H1 (cell line): ENCODE data around the gene HNF1A. TPM values are rescaled to one million over a fixed set of nuclear protein-coding genes. Genes with fewer than 3 reads are reported as not detected.

Source experiments
- CTCF ChIA-PET: fragments of 300-600 bp; sonication (Branson Sonifier 250); formaldehyde crosslinking; loops from one replicate; lab custom pipeline; 2021; ENCODE audit not compliant: partially characterized antibody; lab: Charles Lee
- POLR2A ChIA-PET: fragments of 300-600 bp; sonication (Branson Sonifier 250); formaldehyde crosslinking; loops from one replicate; lab custom pipeline; 2021; ENCODE audit warnings: inconsistent platforms; ENCODE audit not compliant: partially characterized antibody; lab: Charles Lee
- DNase-seq, 2 experiments: peaks; one replicate each; pipeline versions ENCODE4 v3.0.0 to v3.0.0-alpha.2; 2010 to 2022; ENCODE audit warnings: low spot score in 2 of 2, low read depth in 1 of 2, mixed read lengths in 1 of 2
- FAIRE-seq: peaks from 2 replicates; lab custom pipeline; 2011; peaks lifted over from hg19 to GRCh38; lab: Jason Lieb, UNC
- H2AFZ ChIP-seq: 2 replicates; pipeline ENCODE4 v1.8.1; 2012; ENCODE audit warnings: low read length, inconsistent platforms
- H2AK5ac ChIP-seq: 2 replicates; pipeline ENCODE4 v1.6.1; 2013; ENCODE audit warnings: low read depth, low read length
- H2BK120ac ChIP-seq: replicated peaks from 2 replicates; pipeline ENCODE3; 2013; ENCODE audit warnings: low read depth, low read length, inconsistent platforms
- H2BK12ac ChIP-seq: 2 replicates; pipeline ENCODE4 v1.6.1; 2013; ENCODE audit warnings: low read depth, low read length
- H2BK15ac ChIP-seq: 2 replicates; pipeline ENCODE4 v1.6.1; 2013; ENCODE audit warnings: low read length
- H2BK20ac ChIP-seq: 2 replicates; pipeline ENCODE4 v1.6.1; 2013; ENCODE audit warnings: low read length
- H2BK5ac ChIP-seq: 2 replicates; pipeline ENCODE4 v1.6.1; 2013; ENCODE audit warnings: low read depth, low read length
- H3K14ac ChIP-seq: 2 replicates; pipeline ENCODE4 v1.6.1; 2013; ENCODE audit warnings: inconsistent platforms; ENCODE audit not compliant: insufficient read length
- H3K18ac ChIP-seq: 2 replicates; pipeline ENCODE4 v1.6.1; 2013; ENCODE audit warnings: low read length; ENCODE audit errors: extremely low read depth
- H3K23ac ChIP-seq: 2 replicates; pipeline ENCODE4 v1.6.1; 2013; ENCODE audit warnings: inconsistent platforms; ENCODE audit not compliant: insufficient read length
- H3K23me2 ChIP-seq: 2 replicates; pipeline ENCODE4 v1.6.1; 2013; ENCODE audit warnings: low read depth, low read length
- H3K27ac ChIP-seq: 2 replicates; pipeline ENCODE4 v1.6.1; 2011; ENCODE audit warnings: low read depth, low read length, inconsistent platforms
- H3K27me3 ChIP-seq, 4 experiments: replicated peaks in 1 of 4; 1 replicate in 1 of 4; 2 replicates in 3 of 4; pipeline versions ENCODE4 v1.6.1 to v1.8.1; 2011 to 2013; ENCODE audit warnings: low read length in 3 of 4, mild to moderate bottlenecking in 3 of 4, inconsistent platforms in 2 of 4, mixed read lengths in 2 of 4, moderate library complexity in 1 of 4; ENCODE audit not compliant: control insufficient read depth in 3 of 4, insufficient read depth in 3 of 4; ENCODE audit errors: extremely low read depth in 1 of 4
- H3K36me3 ChIP-seq, 4 experiments: 2 replicates each; pipeline versions ENCODE4 v1.6.1 to v1.8.1; 2011 to 2013; ENCODE audit warnings: mild to moderate bottlenecking in 4 of 4, low read length in 3 of 4, moderate library complexity in 2 of 4, control low read depth in 1 of 4, inconsistent platforms in 1 of 4; ENCODE audit not compliant: insufficient read depth in 4 of 4, control insufficient read depth in 2 of 4
- H3K4ac ChIP-seq: replicated peaks from 2 replicates; pipeline ENCODE3; 2013; ENCODE audit warnings: low read length, low read depth, mixed read lengths, inconsistent platforms; ENCODE audit not compliant: insufficient read length
- H3K4me1 ChIP-seq, 4 experiments: replicated peaks in 1 of 4; 1 replicate in 1 of 4; 2 replicates in 3 of 4; pipeline versions ENCODE4 v1.6.1 to v1.8.1; 2011 to 2013; ENCODE audit warnings: low read length in 3 of 4, inconsistent platforms in 2 of 4, mixed read lengths in 1 of 4; ENCODE audit not compliant: insufficient read depth in 4 of 4, control insufficient read depth in 3 of 4
- H3K4me2 ChIP-seq, 2 experiments: 2 replicates each; pipeline versions ENCODE4 v1.6.1 to v1.8.1; 2011 to 2013; ENCODE audit warnings: low read depth in 2 of 2, low read length in 2 of 2, control low read depth in 1 of 2, inconsistent platforms in 1 of 2, mild to moderate bottlenecking in 1 of 2; ENCODE audit not compliant: insufficient read depth in 1 of 2
- H3K4me3 ChIP-seq, 4 experiments: fragments of 200-600, 300-600 bp in 1 of 4; sonication (generic), shearing (Covaris generic), sonication (Bioruptor Twin) in 1 of 4; 2 replicates each; pipeline versions ENCODE4 v1.5.1 to v1.8.1; 2011 to 2016; ENCODE audit warnings: low read length in 4 of 4, low read depth in 3 of 4, control low read depth in 2 of 4, inconsistent platforms in 2 of 4, mild to moderate bottlenecking in 2 of 4, mixed read lengths in 1 of 4, moderate library complexity in 1 of 4; ENCODE audit not compliant: insufficient read depth in 2 of 4; ENCODE audit errors: extremely low read depth in 1 of 4
- H3K56ac ChIP-seq: replicated peaks from 2 replicates; pipeline ENCODE3; 2013; ENCODE audit warnings: low read depth, mild to moderate bottlenecking, mixed read lengths, low read length, inconsistent platforms; ENCODE audit not compliant: insufficient read length
- H3K79me1 ChIP-seq: 2 replicates; pipeline ENCODE4 v1.6.1; 2013; ENCODE audit warnings: low read depth, low read length, control low read depth
- H3K79me2 ChIP-seq, 2 experiments: 2 replicates each; pipeline versions ENCODE4 v1.6.1 to v1.8.1; 2012 to 2013; ENCODE audit warnings: low read length in 2 of 2, mild to moderate bottlenecking in 2 of 2, inconsistent platforms in 1 of 2; ENCODE audit not compliant: insufficient read depth in 2 of 2, control insufficient read depth in 1 of 2
- H3K9ac ChIP-seq, 4 experiments: replicated peaks in 1 of 4; 1 replicate in 1 of 4; 2 replicates in 3 of 4; pipeline versions ENCODE4 v1.6.1 to v1.8.1; 2011 to 2013; ENCODE audit warnings: low read depth in 3 of 4, low read length in 3 of 4, control low read depth in 2 of 4, mild to moderate bottlenecking in 2 of 4, moderate library complexity in 2 of 4, inconsistent platforms in 1 of 4; ENCODE audit errors: extremely low read depth in 1 of 4
- H3K9me3 ChIP-seq, 2 experiments: 2 replicates each; pipeline versions ENCODE4 v1.6.1 to v1.8.1; 2012 to 2013; ENCODE audit warnings: mild to moderate bottlenecking in 2 of 2, moderate library complexity in 2 of 2, control low read depth in 1 of 2, inconsistent platforms in 1 of 2, low read depth in 1 of 2, low read length in 1 of 2, mixed read lengths in 1 of 2; ENCODE audit not compliant: insufficient read depth in 2 of 2
- H4K20me1 ChIP-seq, 2 experiments: replicated peaks in 1 of 2; 2 replicates each; pipeline versions ENCODE3 to v1.8.1; 2011 to 2013; ENCODE audit warnings: inconsistent platforms in 2 of 2, low read length in 2 of 2, mild to moderate bottlenecking in 1 of 2; ENCODE audit not compliant: insufficient read depth in 2 of 2, control insufficient read depth in 1 of 2
- H4K5ac ChIP-seq: 2 replicates; pipeline ENCODE4 v1.6.1; 2013; ENCODE audit warnings: low read length, low read depth, mixed read lengths, inconsistent platforms; ENCODE audit not compliant: insufficient read length
- H4K8ac ChIP-seq: 2 replicates; pipeline ENCODE4 v1.8.0; 2013; ENCODE audit warnings: mild to moderate bottlenecking, moderate library complexity, low read length, inconsistent platforms; ENCODE audit not compliant: insufficient read depth; ENCODE audit errors: extremely low read depth
- H4K91ac ChIP-seq: replicated peaks from 2 replicates; pipeline ENCODE3; 2013; ENCODE audit warnings: low read length, mixed read lengths, inconsistent platforms; ENCODE audit not compliant: insufficient read length
- GTF2F1 ChIP-seq: IDR thresholded peaks from 2 replicates; pipeline ENCODE4 v1.6.1; 2012; ENCODE audit warnings: low read depth, low read length, improper control_type of control experiment, borderline replicate concordance
- KDM1A ChIP-seq: fragments of 200-600, 300-600 bp; sonication (generic); IDR thresholded peaks from 2 replicates; pipeline ENCODE4 v1.7.1; 2016; ENCODE audit warnings: mild to moderate bottlenecking, low read length, borderline replicate concordance
- WGBS, 2 experiments: shearing (Covaris generic) in 1 of 2; methylation state at CpG; one replicate each; pipeline versions ENCODE4 v1.1.6 to v1.1.7; 2013 to 2015; ENCODE audit warnings: low lambda C conversion rate in 2 of 2, mixed read lengths in 2 of 2, inconsistent platforms in 1 of 2, low coverage in 1 of 2, missing lambda C conversion rate in 1 of 2; ENCODE audit not compliant: insufficient replicate concordance in 2 of 2, insufficient coverage in 1 of 2, insufficient read length in 1 of 2; ENCODE audit errors: extremely low coverage in 1 of 2, missing lambda C conversion rate in 1 of 2; 5-methylcytosine and 5-hydroxymethylcytosine counted together
- polyA plus RNA-seq, 7 experiments: library from polyadenylated mRNA; depleted of rRNA in 3 of 7; stranded (reverse) in 5 of 7; unstranded in 2 of 7; fragments of >200 nt in 5 of 7; fragments of 200-250 nt in 2 of 7; gene quantifications; 1 replicate in 5 of 7; 2 replicates in 1 of 7; 4 replicates in 1 of 7; pipeline versions ENCODE4 v1.2.1 to v1.2.3, GENCODE V29; 2011 to 2013; ENCODE audit warnings: missing spikeins in 2 of 7, mixed read lengths in 2 of 7
- total RNA-seq: library from RNA; stranded (reverse); fragmentation: NEBNext Ultra II Directional; extraction: Animal tissue kit (Norgen Biotek cat#: 25700); gene quantifications from 2 replicates; pipeline ENCODE4 v1.2.1, GENCODE V29; 2021

Gene HNF1A
- total and polyA plus RNA-seq, 2 of the 8 experiments (the other 6 are each of a cell fraction or from before 2014, with no cell fraction given), result not detected

GRCh38 chr12:120989687-120990086, 11.3 kb downstream of the HNF1A start:
- Histone ChIP-seq H3K79me2 (no peaks in the 10 kb centered on the region), H4K5ac (no peak overlapping the region), H3K23me2 (peaks cover 13% of the 10 kb centered on the region; the same call in 1 of the 2 replicates), H2AK5ac (no peak overlapping the region), H4K8ac (no peak overlapping the region), H3K18ac (no peak overlapping the region), H2BK120ac (no peak overlapping the region), H3K4me2 (no peak overlapping the region), H3K4me3 (no peak overlapping the region), H3K9ac (no peak overlapping the region), H3K36me3 (no peaks in the 10 kb centered on the region), H3K14ac (no peak overlapping the region)
- 86% methylated on average over 3 of the region's 3 CpGs; no CpG with 5 or more reads in 1 of the 2 experiments for WGBS, 2 experiments
- DNase-seq, result no peak
- POLR2A ChIA-PET, result interaction anchor here (2.0 kb wide), 1 partner anchor 9 kb away, joined by 7 read pairs; no protein-coding TSS in a partner anchor
- TF ChIP-seq GTF2F1 (no peak), KDM1A (peak; percentile 58; the same call in 1 of the 2 replicates)
- TF ChIP-seq, all 59 proteins: peak for 1
- CTCF ChIA-PET, result interaction anchor here (1.1 kb wide), 1 partner anchor 15 kb away, joined by 3 read pairs; no protein-coding TSS in a partner anchor
- no peak overlapping the region for H2AFZ ChIP-seq
- H3K23ac ChIP-seq, result no peak overlapping the region
- H2BK15ac ChIP-seq, result no peak overlapping the region
- no peaks in the 10 kb centered on the region for H4K20me1 ChIP-seq
- H4K91ac ChIP-seq, result no peak overlapping the region
- H2BK12ac ChIP-seq, result no peak overlapping the region
- no peak for FAIRE-seq
- H3K56ac ChIP-seq, result no peak overlapping the region
- no peaks in the 10 kb centered on the region for H3K9me3 ChIP-seq
- no peaks in the 10 kb centered on the region for H3K4me1 ChIP-seq
- no peak overlapping the region for H2BK20ac ChIP-seq
- no peak overlapping the region for H2BK5ac ChIP-seq
- no peak overlapping the region for H3K27ac ChIP-seq
- no peak overlapping the region for H3K4ac ChIP-seq
- H3K79me1 ChIP-seq, result no peaks in the 10 kb centered on the region
- H3K27me3 ChIP-seq, result no peaks in the 10 kb centered on the region
